HEK293T (cell line): Measurements from ENCODE around the gene EVI5L.

Experiments used
- CTCF ChIA-PET: fragments of 350-600 bp; formaldehyde crosslinking; extraction: SDS; loops from one replicate; lab custom pipeline; 2021; ENCODE audit warnings: antibody characterized with exemption, inconsistent platforms; lab: Yijun Ruan, JAX
- POLR2A ChIA-PET: fragments of 350-600 bp; formaldehyde crosslinking; extraction: SDS; loops from one replicate; lab custom pipeline; 2020; ENCODE audit warnings: antibody characterized with exemption, inconsistent platforms; lab: Yijun Ruan, JAX
- DNase-seq: peaks from one replicate; pipeline ENCODE4 v3.0.0; 2012; ENCODE audit warnings: mixed read lengths; ENCODE audit errors: extremely low spot score
- ARNT ChIP-seq: fragments of 450-650 bp; IDR thresholded peaks from 2 replicates; pipeline ENCODE4 v1.6.1; 2017; ENCODE audit warnings: mild to moderate bottlenecking
- BHLHE40 ChIP-seq: fragments of 450-650 bp; IDR thresholded peaks from 2 replicates; pipeline ENCODE4 v1.6.1; 2016; ENCODE audit warnings: mild to moderate bottlenecking, moderate library complexity, borderline replicate concordance
- CTBP1 ChIP-seq: fragments of 450-650 bp; IDR thresholded peaks from 2 replicates; pipeline ENCODE4 v1.6.1; 2016; ENCODE audit warnings: borderline replicate concordance
- ELF4 ChIP-seq: fragments of 450-650 bp; IDR thresholded peaks from 2 replicates; pipeline ENCODE4 v1.6.1; 2017; ENCODE audit warnings: antibody characterized with exemption
- FOXA1 ChIP-seq: fragments of 450-650 bp; IDR thresholded peaks from 2 replicates; pipeline ENCODE4 v1.6.1; 2016; ENCODE audit warnings: mild to moderate bottlenecking
- FOXK2 ChIP-seq: fragments of 450-650 bp; IDR thresholded peaks from 2 replicates; pipeline ENCODE4 v1.6.1; 2016; ENCODE audit warnings: mild to moderate bottlenecking
- FOXM1 ChIP-seq: fragments of 450-650 bp; IDR thresholded peaks from 2 replicates; pipeline ENCODE4 v1.6.1; 2017; ENCODE audit warnings: mild to moderate bottlenecking, borderline replicate concordance
- HDGF ChIP-seq: fragments of 450-650 bp; IDR thresholded peaks from 2 replicates; pipeline ENCODE4 v1.6.1; 2017; ENCODE audit warnings: antibody characterized with exemption, borderline replicate concordance
- L3MBTL2 ChIP-seq: fragments of 450-650 bp; conservative IDR thresholded peaks from 2 replicates; pipeline ENCODE4 v1.6.1; 2016; ENCODE audit warnings: mild to moderate bottlenecking
- LEF1 ChIP-seq: fragments of 450-650 bp; IDR thresholded peaks from 2 replicates; pipeline ENCODE4 v1.6.1; 2017; ENCODE audit warnings: mild to moderate bottlenecking, borderline replicate concordance
- NFRKB ChIP-seq: fragments of 450-650 bp; IDR thresholded peaks from 2 replicates; pipeline ENCODE4 v1.6.1; 2016; ENCODE audit warnings: mild to moderate bottlenecking, moderate library complexity
- SP1 ChIP-seq: fragments of 450-650 bp; IDR thresholded peaks from 2 replicates; pipeline ENCODE4 v1.6.1; 2017
- SUZ12 ChIP-seq: fragments of 450-650 bp; IDR thresholded peaks from 2 replicates; pipeline ENCODE4 v1.6.1; 2016; ENCODE audit warnings: mild to moderate bottlenecking
- TARDBP ChIP-seq: fragments of 450-650 bp; IDR thresholded peaks from 2 replicates; pipeline ENCODE4 v1.6.1; 2016
- ZNF384 ChIP-seq: fragments of 450-650 bp; IDR thresholded peaks from 2 replicates; pipeline ENCODE4 v1.6.1; 2016
- TF ChIP-seq, protein P1 (sequence below): fragments of 450-650 bp; IDR thresholded peaks from 2 replicates; pipeline ENCODE4 v1.6.1; 2016

Gene EVI5L

DNA sequence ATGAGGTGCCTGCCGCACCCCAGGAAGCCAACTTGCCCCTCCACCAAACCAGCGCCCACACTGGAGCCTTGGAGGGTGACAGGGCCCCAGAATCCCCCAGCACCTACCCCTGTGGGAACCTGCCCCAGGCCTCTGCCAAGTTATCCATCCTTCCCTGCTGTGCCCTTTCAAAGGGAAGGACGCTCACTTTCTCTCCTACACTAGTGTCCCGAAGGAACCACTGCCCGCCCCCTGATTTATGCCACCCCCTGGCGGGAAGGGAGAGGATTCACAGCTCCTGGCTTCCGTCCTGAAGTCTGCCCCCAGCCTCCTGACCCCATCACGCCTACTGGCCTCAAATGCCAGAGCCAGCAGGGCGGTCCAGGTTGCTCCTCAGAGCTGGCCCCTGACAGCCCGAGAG is 1.4 kb downstream of the EVI5L start:
- CTCF ChIA-PET, result interaction anchor here (0.7 to 2.8 kb wide), 5 partner anchors 21 to 263 kb away, joined by 3 to 8 read pairs (median 3); partner anchors contain the start of gene TRAPPC5
- POLR2A ChIA-PET, result no interaction called here
- DNase-seq, result peak; percentile 67
- TF ChIP-seq, protein P1, sequence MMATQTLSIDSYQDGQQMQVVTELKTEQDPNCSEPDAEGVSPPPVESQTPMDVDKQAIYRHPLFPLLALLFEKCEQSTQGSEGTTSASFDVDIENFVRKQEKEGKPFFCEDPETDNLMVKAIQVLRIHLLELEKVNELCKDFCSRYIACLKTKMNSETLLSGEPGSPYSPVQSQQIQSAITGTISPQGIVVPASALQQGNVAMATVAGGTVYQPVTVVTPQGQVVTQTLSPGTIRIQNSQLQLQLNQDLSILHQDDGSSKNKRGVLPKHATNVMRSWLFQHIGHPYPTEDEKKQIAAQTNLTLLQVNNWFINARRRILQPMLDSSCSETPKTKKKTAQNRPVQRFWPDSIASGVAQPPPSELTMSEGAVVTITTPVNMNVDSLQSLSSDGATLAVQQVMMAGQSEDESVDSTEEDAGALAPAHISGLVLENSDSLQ, result peak; percentile 50
- no peak for TF ChIP-seq FOXA1

- no peak for DNase-seq
- TF ChIP-seq FOXA1, result no peak
- no peak for TF ChIP-seq TARDBP
- no peak for TF ChIP-seq SP1
- TF ChIP-seq CTBP1, result no peak
- TF ChIP-seq LEF1, result no peak
- no peak for TF ChIP-seq L3MBTL2
- TF ChIP-seq HDGF, result no peak
- no peak for TF ChIP-seq ARNT
- TF ChIP-seq ELF4, result no peak
- TF ChIP-seq BHLHE40, result no peak
- CTCF ChIA-PET, result interaction anchor here (1.2 to 2.8 kb wide), 3 partner anchors 33 to 264 kb away, joined by 3 to 8 read pairs (median 6); no protein-coding TSS in a partner anchor
- POLR2A ChIA-PET, result no interaction called here
Measured at GRCh38 chr19:7832009-7832408, 2.0 kb downstream of the EVI5L start.

GRCh38 chr19:7832781-7833180 is 2.8 kb downstream of the EVI5L start:
- POLR2A ChIA-PET, result no interaction called here
- CTCF ChIA-PET, result interaction anchor here (2.8 kb wide), 1 partner anchor 36 kb away, joined by 8 read pairs; no protein-coding TSS in a partner anchor

DNA sequence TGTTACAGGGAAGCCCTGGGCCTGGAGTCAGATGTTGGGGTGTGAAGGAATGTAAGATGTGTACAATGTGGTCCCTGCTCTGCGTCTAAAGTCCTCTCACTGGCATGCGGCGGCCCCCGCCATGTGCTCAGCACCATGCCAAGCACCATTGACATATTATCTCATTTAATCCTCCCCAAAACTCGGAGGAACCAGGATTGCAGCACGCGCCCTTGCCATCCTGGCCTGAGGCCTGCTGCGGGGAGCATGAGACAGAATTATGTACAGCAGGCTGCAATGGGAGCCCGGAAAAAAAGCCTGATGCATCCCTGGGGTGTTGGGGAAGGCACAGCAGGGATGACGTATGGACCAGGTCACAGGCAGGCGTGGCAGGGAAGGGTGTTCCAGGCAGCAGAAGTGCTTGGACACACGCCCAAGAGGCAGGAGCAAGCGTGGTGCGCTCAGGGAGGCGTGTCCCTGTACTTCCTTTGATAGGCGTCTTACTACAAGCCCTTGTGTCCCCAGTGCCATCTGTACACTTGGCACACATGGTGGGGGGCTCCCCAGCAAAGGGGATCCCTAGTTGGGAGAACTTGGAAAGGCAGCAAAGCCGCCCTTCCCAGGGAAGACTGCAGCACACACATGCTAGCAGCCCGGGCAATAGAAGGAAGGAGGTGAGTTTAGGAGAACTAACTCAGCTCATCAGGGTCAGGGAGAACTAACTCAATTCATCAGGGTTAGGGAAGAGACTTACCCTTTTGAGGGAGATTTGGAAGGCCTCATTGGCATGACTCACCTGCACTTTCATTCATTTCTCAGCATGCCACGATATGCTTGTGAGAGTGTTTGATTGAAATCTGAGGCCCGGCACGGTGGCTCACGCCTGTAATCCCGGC is 3.4 kb downstream of the EVI5L start:
- TF ChIP-seq FOXM1 (no peak), NFRKB (no peak), L3MBTL2 (no peak)
- DNase-seq, result no peak
- ChIA-PET CTCF (no interaction called here), POLR2A (no interaction called here)

More at GRCh38 chr19:7832781-7833180, 2.8 kb downstream of the EVI5L start:
- no peak for DNase-seq
- TF ChIP-seq SP1, result no peak

DNA sequence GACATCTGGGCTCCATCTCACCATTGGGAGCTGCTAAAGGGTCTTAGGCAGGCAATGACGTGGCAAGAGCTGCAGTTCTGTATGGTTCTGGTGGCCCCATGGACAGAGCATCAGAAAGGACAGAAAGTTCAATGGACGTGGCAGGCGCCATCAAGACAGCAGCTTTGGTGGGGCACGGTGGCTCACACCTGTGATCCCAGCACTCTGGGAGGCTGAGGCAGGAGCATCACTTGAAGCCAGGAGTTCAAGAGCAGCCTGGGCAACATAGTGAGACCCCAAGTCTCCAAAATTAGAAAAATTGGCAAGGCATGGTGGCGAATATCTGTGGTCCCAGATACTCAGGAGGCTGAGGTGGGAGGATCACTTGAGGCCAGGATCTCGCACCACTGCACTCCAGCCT is 9.5 kb downstream of the EVI5L start:
- no peak for DNase-seq
- TF ChIP-seq BHLHE40 (no peak), L3MBTL2 (no peak), FOXM1 (no peak), ARNT (no peak), SP1 (no peak), FOXK2 (no peak), FOXA1 (no peak)
- TF ChIP-seq, protein P1, result no peak
- ChIA-PET CTCF (interaction anchor here (0.6 kb wide), 1 partner anchor 586 kb away, joined by 4 read pairs; no protein-coding TSS in a partner anchor), POLR2A (no interaction called here)

DNA sequence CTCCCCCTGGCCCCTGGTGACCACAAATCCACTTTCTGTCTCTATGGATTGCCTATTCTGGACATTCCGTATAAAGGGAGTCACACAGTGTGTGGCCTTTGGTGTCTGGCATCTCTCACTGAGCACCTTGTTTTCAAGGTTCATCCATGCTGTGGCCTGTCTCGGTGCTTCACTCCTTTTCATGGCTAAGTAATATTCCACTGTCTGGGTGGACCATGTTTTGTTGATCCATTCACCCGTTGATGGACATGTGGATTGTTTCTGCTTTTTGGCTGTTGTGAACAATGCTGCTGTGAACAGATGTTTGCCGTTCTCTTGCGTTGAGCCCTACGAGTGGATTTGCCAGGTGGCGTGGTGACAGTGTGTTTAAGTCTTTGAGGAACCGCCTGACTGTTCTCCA is 10.6 kb downstream of the EVI5L start:
- ChIA-PET POLR2A (no interaction called here), CTCF (no interaction called here)
- DNase-seq, result no peak
- TF ChIP-seq ELF4 (no peak), BHLHE40 (no peak), NFRKB (no peak)

GRCh38 chr19:7841751-7842660 is 12.0 kb downstream of the EVI5L start:
- ChIA-PET CTCF (no interaction called here), POLR2A (no interaction called here)
- no peak for DNase-seq
- TF ChIP-seq LEF1 (no peak), ELF4 (no peak), ARNT (no peak), CTBP1 (no peak), SUZ12 (no peak), NFRKB (no peak), HDGF (no peak), FOXK2 (no peak), BHLHE40 (no peak), SP1 (no peak), ZNF384 (no peak), FOXM1 (no peak), L3MBTL2 (no peak), FOXA1 (no peak), TARDBP (no peak)
- TF ChIP-seq, protein P1, result no peak
